H9 (cell line): Measurements from ENCODE around the gene AGT. TPM values are rescaled to one million over a fixed set of nuclear protein-coding genes. Genes with fewer than 3 reads are reported as not detected.
"Not testable (repeated sequence)": the region's sequence is repeated elsewhere in the genome, so short reads cannot be mapped to it uniquely, and the experiment has no call there.

Experiments used
- DNase-seq: peaks from one replicate; pipeline ENCODE4 v3.0.0-alpha.2; 2017
- H2AFZ ChIP-seq: one replicate; pipeline ENCODE4 v1.6.1; 2013; ENCODE audit warnings: mild to moderate bottlenecking, low read length, control low read depth, moderate library complexity
- H2AK5ac ChIP-seq: 2 replicates; pipeline ENCODE4 v1.6.1; 2013; ENCODE audit warnings: low read length, control low read depth, mixed read lengths; ENCODE audit not compliant: insufficient read length
- H2BK120ac ChIP-seq: one replicate; pipeline ENCODE4 v1.6.1; 2013; ENCODE audit warnings: low read depth, mild to moderate bottlenecking, low read length, control low read depth, inconsistent platforms; ENCODE audit not compliant: poor library complexity, severe bottlenecking
- H2BK12ac ChIP-seq: 2 replicates; pipeline ENCODE4 v1.6.1; 2013; ENCODE audit warnings: low read length, control low read depth, mixed read lengths, low read depth; ENCODE audit not compliant: insufficient read length
- H2BK15ac ChIP-seq: 2 replicates; pipeline ENCODE4 v1.6.1; 2013; ENCODE audit warnings: low read depth, low read length, control low read depth
- H2BK20ac ChIP-seq: one replicate; pipeline ENCODE4 v1.6.1; 2013; ENCODE audit warnings: low read depth, mild to moderate bottlenecking, low read length, control low read depth, inconsistent platforms; ENCODE audit not compliant: poor library complexity, severe bottlenecking
- H2BK5ac ChIP-seq: 2 replicates; pipeline ENCODE4 v1.6.1; 2013; ENCODE audit warnings: low read length, control low read depth, mixed read lengths; ENCODE audit not compliant: insufficient read length
- H3K14ac ChIP-seq: 2 replicates; pipeline ENCODE4 v1.6.1; 2013; ENCODE audit warnings: low read length, control low read depth; ENCODE audit not compliant: insufficient read depth
- H3K18ac ChIP-seq: 2 replicates; pipeline ENCODE4 v1.6.1; 2013; ENCODE audit warnings: low read depth, mild to moderate bottlenecking, mixed read lengths, low read length, control low read depth; ENCODE audit not compliant: insufficient read length
- H3K23ac ChIP-seq: 2 replicates; pipeline ENCODE4 v1.6.1; 2013; ENCODE audit warnings: low read length, control low read depth, mixed read lengths, low read depth; ENCODE audit not compliant: insufficient read length
- H3K23me2 ChIP-seq: 2 replicates; pipeline ENCODE4 v1.6.1; 2013; ENCODE audit warnings: low read depth, mild to moderate bottlenecking, mixed read lengths, low read length, control low read depth; ENCODE audit not compliant: insufficient read length, poor library complexity, severe bottlenecking
- H3K27ac ChIP-seq: 2 replicates; pipeline ENCODE4 v1.5.1; 2013; ENCODE audit warnings: low read length, control low read depth, mixed read lengths, low read depth; ENCODE audit not compliant: insufficient read length
- H3K27me3 ChIP-seq: 2 replicates; pipeline ENCODE4 v1.6.1; 2013; ENCODE audit warnings: low read length, control low read depth, inconsistent platforms; ENCODE audit not compliant: insufficient read depth
- H3K4ac ChIP-seq: 2 replicates; pipeline ENCODE4 v1.6.1; 2013; ENCODE audit warnings: low read depth, mild to moderate bottlenecking, control low read depth, inconsistent platforms, low read length, moderate library complexity
- H3K4me1 ChIP-seq: 2 replicates; pipeline ENCODE4 v1.6.1; 2013; ENCODE audit warnings: low read length, control low read depth, inconsistent platforms; ENCODE audit not compliant: insufficient read depth
- H3K4me2 ChIP-seq: 2 replicates; pipeline ENCODE4 v1.6.1; 2013; ENCODE audit warnings: low read length, control low read depth, mixed read lengths; ENCODE audit not compliant: insufficient read length, insufficient read depth
- H3K56ac ChIP-seq: 2 replicates; pipeline ENCODE4 v1.6.1; 2013; ENCODE audit warnings: low read depth, mild to moderate bottlenecking, mixed read lengths, low read length, control low read depth; ENCODE audit not compliant: insufficient read length
- H3K79me1 ChIP-seq: 2 replicates; pipeline ENCODE4 v1.6.1; 2013; ENCODE audit warnings: low read depth, mild to moderate bottlenecking, moderate library complexity, low read length, control low read depth, inconsistent platforms; ENCODE audit not compliant: insufficient read depth, poor library complexity, severe bottlenecking
- H3K79me2 ChIP-seq: 2 replicates; pipeline ENCODE4 v1.6.1; 2013; ENCODE audit warnings: low read length, control low read depth, inconsistent platforms; ENCODE audit not compliant: insufficient read depth
- H3K9ac ChIP-seq: 2 replicates; pipeline ENCODE4 v1.6.1; 2013; ENCODE audit warnings: low read length, control low read depth, mixed read lengths; ENCODE audit not compliant: insufficient read length; ENCODE audit errors: extremely low read depth
- H3K9me3 ChIP-seq: one replicate; pipeline ENCODE4 v1.6.1; 2013; ENCODE audit warnings: low read depth, low read length, inconsistent platforms; ENCODE audit not compliant: control insufficient read depth
- H3T11ph ChIP-seq: one replicate; pipeline ENCODE4 v1.6.1; 2013; ENCODE audit warnings: mild to moderate bottlenecking, low read length, control low read depth, inconsistent platforms
- H4K20me1 ChIP-seq: one replicate; pipeline ENCODE4 v1.6.1; 2013; ENCODE audit not compliant: control insufficient read depth, insufficient read length, insufficient read depth
- H4K5ac ChIP-seq: 2 replicates; pipeline ENCODE4 v1.6.1; 2013; ENCODE audit warnings: low read depth, mild to moderate bottlenecking, mixed read lengths, low read length, control low read depth; ENCODE audit not compliant: insufficient read length
- H4K8ac ChIP-seq: replicated peaks from 2 replicates; pipeline ENCODE4 v1.6.1; 2013; ENCODE audit warnings: low read length, control low read depth, mixed read lengths, low read depth; ENCODE audit not compliant: insufficient read length
- H4K91ac ChIP-seq: 2 replicates; pipeline ENCODE4 v1.6.1; 2013; ENCODE audit warnings: low read depth, mild to moderate bottlenecking, moderate library complexity, mixed read lengths, low read length, control low read depth; ENCODE audit not compliant: insufficient read length
- H3K27ac Mint-ChIP-seq, 3 experiments: 2 replicates in 2 of 3; 3 replicates in 1 of 3; pipeline ENCODE4 v1.8.0; 2020 to 2021; ENCODE audit warnings: mixed read lengths in 3 of 3, mild to moderate bottlenecking in 1 of 3, moderate library complexity in 1 of 3
- H3K27me3 Mint-ChIP-seq: 2 replicates; pipeline ENCODE4 v1.8.0; 2021; ENCODE audit warnings: low read depth, mild to moderate bottlenecking, moderate library complexity, mixed read lengths
- H3K36me3 Mint-ChIP-seq, 3 experiments: 2 replicates in 2 of 3; 3 replicates in 1 of 3; pipeline ENCODE4 v1.8.0; 2020 to 2021; ENCODE audit warnings: low read depth in 3 of 3, mixed read lengths in 3 of 3; ENCODE audit not compliant: insufficient read depth in 1 of 3
- H3K4me1 Mint-ChIP-seq, 2 experiments: 2 replicates each; pipeline ENCODE4 v1.8.0; 2020; ENCODE audit warnings: mixed read lengths in 2 of 2
- H3K4me3 Mint-ChIP-seq, 2 experiments: 2 replicates in 1 of 2; 3 replicates in 1 of 2; pipeline ENCODE4 v1.8.0; 2020 to 2021; ENCODE audit warnings: mild to moderate bottlenecking in 2 of 2, mixed read lengths in 2 of 2, moderate library complexity in 1 of 2
- H3K9me3 Mint-ChIP-seq, 2 experiments: 2 replicates in 1 of 2; 3 replicates in 1 of 2; pipeline ENCODE4 v1.8.0; 2020; ENCODE audit warnings: mild to moderate bottlenecking in 2 of 2, mixed read lengths in 2 of 2, moderate library complexity in 1 of 2
- WGBS: extraction: QIAGEN DNeasy Blood & Tissue Kit; methylation state at CpG from one replicate; pipeline ENCODE4 v1.1.7; 2013; ENCODE audit warnings: missing lambda C conversion rate, low lambda C conversion rate, mixed read lengths; ENCODE audit not compliant: insufficient read length; ENCODE audit errors: extremely low coverage; 5-methylcytosine and 5-hydroxymethylcytosine counted together
- total RNA-seq: library from RNA; stranded (reverse); gene quantifications from 2 replicates; pipeline ENCODE4 v1.2.1, GENCODE V29; 2021
- TF ChIP-seq, protein P1 (sequence below): fragments of 200-600 bp; sonication (generic); conservative IDR thresholded peaks from 3 replicates; pipeline ENCODE4 v1.8.0; 2021; ENCODE audit warnings: antibody characterized with exemption, mild to moderate bottlenecking

AGT gene
- total RNA-seq, 1 experiment from 2014 or later, result not detected

DNA sequence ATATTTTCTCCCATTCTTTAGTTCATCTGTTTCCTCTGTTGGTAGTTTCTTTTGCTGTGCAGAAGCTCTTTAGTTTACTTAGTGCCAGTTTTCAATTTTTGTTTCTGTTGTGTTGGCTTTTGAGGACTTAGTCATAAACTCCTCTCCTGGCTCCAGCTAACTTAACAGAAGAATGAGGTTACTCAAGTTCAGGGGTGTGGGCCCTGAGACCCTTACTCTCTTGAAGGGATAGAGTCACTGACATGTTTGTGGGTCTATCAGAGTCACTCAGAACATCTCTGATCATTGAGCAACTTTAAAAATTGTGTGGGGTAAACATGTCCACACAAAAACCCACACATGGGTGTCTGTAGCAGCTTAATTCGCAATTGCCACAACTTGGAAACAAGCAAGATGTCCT is 14.2 kb downstream of the AGT start:
- Histone ChIP-seq H2BK120ac (no peak overlapping the region), H3K23ac (no peak overlapping the region), H4K5ac (no peak overlapping the region), H4K91ac (no peak overlapping the region), H3K27me3 (no peaks in the 10 kb centered on the region), H2BK12ac (no peak overlapping the region), H3K23me2 (no peaks in the 10 kb centered on the region), H3T11ph (no peak overlapping the region), H3K4ac (no peak overlapping the region), H3K79me2 (no peaks in the 10 kb centered on the region), H3K4me1 (no peaks in the 10 kb centered on the region), H3K9ac (no peak overlapping the region), H3K4me2 (no peak overlapping the region), H4K8ac (no peak overlapping the region), H3K56ac (no peak overlapping the region), H2BK15ac (no peak overlapping the region), H3K18ac (no peak overlapping the region), H3K9me3 (no peaks in the 10 kb centered on the region), H3K27ac (no peak overlapping the region), H2AFZ (no peak overlapping the region), H3K79me1 (no peaks in the 10 kb centered on the region), H2AK5ac (no peak overlapping the region), H3K14ac (no peak overlapping the region), H2BK20ac (no peak overlapping the region), H4K20me1 (no peaks in the 10 kb centered on the region), H2BK5ac (no peak overlapping the region)
- Mint-ChIP-seq H3K4me1 (peaks cover 5 to 13% of the 10 kb centered on the region in 2 experiments), H3K27ac (no peak overlapping the region), H3K9me3 (no peaks in the 10 kb centered on the region), H3K4me3 (no peak overlapping the region), H3K27me3 (peaks cover 22% of the 10 kb centered on the region), H3K36me3 (0 out of 7 replicates have a peak, but pooled peaks cover 0 to 2% (median 0%) of the 10 kb centered on the region in 3 experiments)
- DNase-seq, result no peak
- TF ChIP-seq, protein P1, sequence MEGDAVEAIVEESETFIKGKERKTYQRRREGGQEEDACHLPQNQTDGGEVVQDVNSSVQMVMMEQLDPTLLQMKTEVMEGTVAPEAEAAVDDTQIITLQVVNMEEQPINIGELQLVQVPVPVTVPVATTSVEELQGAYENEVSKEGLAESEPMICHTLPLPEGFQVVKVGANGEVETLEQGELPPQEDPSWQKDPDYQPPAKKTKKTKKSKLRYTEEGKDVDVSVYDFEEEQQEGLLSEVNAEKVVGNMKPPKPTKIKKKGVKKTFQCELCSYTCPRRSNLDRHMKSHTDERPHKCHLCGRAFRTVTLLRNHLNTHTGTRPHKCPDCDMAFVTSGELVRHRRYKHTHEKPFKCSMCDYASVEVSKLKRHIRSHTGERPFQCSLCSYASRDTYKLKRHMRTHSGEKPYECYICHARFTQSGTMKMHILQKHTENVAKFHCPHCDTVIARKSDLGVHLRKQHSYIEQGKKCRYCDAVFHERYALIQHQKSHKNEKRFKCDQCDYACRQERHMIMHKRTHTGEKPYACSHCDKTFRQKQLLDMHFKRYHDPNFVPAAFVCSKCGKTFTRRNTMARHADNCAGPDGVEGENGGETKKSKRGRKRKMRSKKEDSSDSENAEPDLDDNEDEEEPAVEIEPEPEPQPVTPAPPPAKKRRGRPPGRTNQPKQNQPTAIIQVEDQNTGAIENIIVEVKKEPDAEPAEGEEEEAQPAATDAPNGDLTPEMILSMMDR, result no peak
- WGBS, result no CpG with 5 or more reads among the region's 1 CpG

DNA sequence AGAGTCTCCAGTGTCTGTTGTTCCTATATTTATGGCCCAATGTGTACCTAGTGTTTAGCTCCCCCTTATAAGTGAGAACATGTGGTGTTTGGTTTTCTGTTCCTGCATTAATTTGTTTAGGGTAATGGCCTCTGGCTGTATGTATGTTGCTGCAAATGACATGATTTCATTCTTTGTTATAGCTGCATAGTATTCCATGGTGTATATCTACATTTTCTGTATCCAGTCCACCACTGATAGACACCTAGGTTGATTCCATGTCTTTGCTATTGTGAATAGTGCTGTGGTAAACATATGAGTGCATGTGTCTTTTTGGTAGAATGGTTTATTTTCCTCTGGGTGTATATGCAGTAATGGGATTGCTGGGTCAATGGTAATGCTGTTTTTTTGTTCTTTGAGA is 15.0 kb downstream of the AGT start:
- not testable (repeated sequence) for H4K8ac ChIP-seq, H4K5ac ChIP-seq, H2BK120ac ChIP-seq, H2AFZ ChIP-seq, H2BK20ac ChIP-seq, H3K9me3 Mint-ChIP-seq, H2BK15ac ChIP-seq, H3K27ac ChIP-seq, H3K18ac ChIP-seq, H3K4me3 Mint-ChIP-seq, H2AK5ac ChIP-seq, H3K4me2 ChIP-seq, H3K79me1 ChIP-seq, H3K4me1 ChIP-seq, H4K91ac ChIP-seq, H3K9me3 ChIP-seq, H3K27ac Mint-ChIP-seq, H2BK5ac ChIP-seq, H2BK12ac ChIP-seq, H3K14ac ChIP-seq, H4K20me1 ChIP-seq, H3K4ac ChIP-seq, DNase-seq, H3T11ph ChIP-seq, H3K23me2 ChIP-seq, H3K23ac ChIP-seq, H3K36me3 Mint-ChIP-seq, H3K56ac ChIP-seq, H3K9ac ChIP-seq, H3K79me2 ChIP-seq, H3K27me3 ChIP-seq
- H3K27me3 Mint-ChIP-seq, result peaks cover 21% of the 10 kb centered on the region
- H3K4me1 Mint-ChIP-seq, result peaks cover 8 to 18% of the 10 kb centered on the region in 2 experiments
